Fibroblast of peridontal ligament (primary cell): ENCODE measurements around the gene RTKN.
"Not testable (repeated sequence)": the region's sequence is repeated elsewhere in the genome, so short reads cannot be mapped to it uniquely, and the experiment has no call there.

ENCODE experiments used
- DNase-seq: peaks from one replicate; pipeline ENCODE4 v3.0.0-alpha.2; 2010; ENCODE audit errors: extremely low read depth

RTKN gene

GRCh38 chr2:74441690-74442482 is at the start of gene RTKN:
Gene RTKN (minus strand): TSS chr2:74441937. CDS start chr2:74441816, 121 bp downstream.
- DNase-seq: no peak

- DNase-seq: no peak
These were observed 48.2 kb upstream of the RTKN start for GRCh38 chr2:74489906-74490305.

DNA sequence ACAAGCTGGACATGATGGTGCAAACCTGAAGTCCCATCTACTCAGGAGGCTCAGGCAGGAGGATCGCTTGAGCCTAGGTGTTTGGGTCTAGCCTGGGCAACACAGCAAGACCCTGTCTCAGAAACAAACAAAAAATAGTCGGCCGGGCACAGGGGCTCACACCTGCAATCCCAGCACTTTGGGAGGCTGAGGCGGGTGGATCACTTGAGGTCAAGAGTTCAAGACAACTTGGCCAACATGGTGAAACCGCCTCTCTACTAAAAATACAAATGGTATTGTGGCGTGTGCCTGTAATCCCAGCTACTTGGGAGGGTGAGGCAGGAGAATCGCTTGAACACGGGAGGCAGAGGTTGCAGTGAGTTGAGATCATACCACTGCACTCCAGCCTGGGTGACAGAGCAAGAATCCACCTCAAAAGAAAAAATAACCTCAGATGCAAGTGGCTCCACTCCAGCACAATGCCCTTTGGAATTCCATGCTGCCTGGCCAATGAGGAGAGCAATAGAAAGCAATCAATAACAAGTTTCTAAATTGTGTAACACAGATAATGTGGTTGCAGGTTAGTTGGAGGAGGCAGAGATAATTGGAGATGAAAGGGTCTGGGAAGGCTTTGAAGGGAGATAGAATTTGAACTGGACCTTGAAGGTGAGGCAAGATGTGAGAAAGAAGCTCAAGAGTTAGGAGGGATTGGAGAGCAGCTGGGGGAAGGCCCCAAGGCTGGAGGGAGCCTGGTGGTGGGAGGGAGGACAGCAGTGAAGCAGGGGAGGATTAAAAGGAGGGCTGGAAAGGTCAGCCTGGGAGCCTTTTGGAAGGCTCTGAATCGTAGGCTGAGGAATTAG is 47.1 kb upstream of the RTKN start:
- no peak for DNase-seq

- DNase-seq: no peak
These were observed 44.4 kb upstream of the RTKN start for GRCh38 chr2:74486141-74486540.

- DNase-seq: not testable (repeated sequence)
These were observed 42.0 kb upstream of the RTKN start for GRCh38 chr2:74483675-74484164.

- DNase-seq: peak; percentile 95
These were observed 41.3 kb upstream of the RTKN start, which contains the start of the genes CCDC142 and TTC31 for GRCh38 chr2:74482801-74483674. Gene CCDC142 (minus strand): TSS chr2:74482998. CDS start chr2:74482837, 161 bp downstream. Gene TTC31 (plus strand): TSS chr2:74483081. CDS start chr2:74483096, 15 bp downstream.

DNA sequence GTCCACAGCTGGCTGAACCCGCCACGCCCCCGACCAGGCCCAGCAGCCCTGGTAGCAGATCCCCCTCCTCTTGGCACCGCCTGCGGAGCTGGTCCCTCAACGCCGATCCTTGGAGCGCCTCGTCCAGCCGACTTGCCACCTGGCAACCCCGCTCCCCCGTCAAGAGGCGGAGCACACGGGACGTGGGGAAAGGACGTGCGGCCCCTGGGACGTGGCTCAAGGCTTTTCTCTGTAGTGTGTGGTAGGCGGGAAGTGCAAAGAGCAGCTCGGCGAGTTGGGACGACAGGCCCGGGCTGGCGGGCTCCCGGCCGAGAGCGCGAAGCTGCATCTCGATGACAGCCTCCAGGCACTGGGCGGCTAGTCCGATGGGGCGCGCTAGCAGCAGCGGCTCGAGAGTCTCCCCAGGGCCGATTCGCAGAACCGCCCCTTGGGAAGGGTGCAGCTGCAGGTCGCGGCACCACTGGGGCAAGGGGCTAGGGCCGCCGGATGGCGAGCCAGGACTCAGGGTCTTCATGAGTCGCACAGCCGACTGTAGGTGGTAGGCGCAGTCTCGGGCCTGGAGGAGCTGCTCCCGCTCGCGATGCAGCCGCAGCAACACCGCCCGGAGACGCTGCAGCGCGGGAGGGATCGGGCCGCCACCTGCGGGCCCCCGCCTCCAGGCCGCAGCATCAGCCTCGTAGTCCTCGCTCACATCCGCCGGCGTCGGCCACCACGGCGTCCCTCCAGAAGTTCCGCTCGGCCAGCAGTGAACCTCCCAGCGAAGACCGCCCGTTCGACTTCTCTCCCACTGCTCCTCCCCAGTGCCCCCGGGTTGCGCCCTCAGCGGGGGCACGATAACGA is 40.4 kb upstream of the RTKN start:
- DNase-seq: no peak

DNA sequence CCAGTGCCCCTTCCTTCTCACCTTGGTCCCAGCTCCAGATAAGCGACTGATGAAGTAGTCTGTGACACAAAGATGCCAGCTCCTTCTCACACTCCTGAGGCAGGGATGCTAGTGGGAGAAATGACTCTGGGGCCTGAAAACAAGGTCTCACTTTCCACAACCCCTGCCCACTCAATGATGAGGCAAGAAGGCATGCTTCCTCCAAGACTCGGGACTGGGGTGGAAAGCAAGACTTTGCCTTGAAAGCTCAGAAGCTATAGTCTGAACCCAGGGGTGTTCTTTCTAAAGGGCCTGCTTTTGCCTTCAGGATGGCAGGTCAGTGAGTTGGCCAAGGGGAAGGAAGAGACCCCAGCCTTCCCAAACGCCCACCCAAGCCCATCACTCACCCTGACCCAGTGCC is 39.7 kb upstream of the RTKN start:
- no peak for DNase-seq

GRCh38 chr2:74474899-74475298 is 33.2 kb upstream of the RTKN start:
- DNase-seq: no peak

DNA sequence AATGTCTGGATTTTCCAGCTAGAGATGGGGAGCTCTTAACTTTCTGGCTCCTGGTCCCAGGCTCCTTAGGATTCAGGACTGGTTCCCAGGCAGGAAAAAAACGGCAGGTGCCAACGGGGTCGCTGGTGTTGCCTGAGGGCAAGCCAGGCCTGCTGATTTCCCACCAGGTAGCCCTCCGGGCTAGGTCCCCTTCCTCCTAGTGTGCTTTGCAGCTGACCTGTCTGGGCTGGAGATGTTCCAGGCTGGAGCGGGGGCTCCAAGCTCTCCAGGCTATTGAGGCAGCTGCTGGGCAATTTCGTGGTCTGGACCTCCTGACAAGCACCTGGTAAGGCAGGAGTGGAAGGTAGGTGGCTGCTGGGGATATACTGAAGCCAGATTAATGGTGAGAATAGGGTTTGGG is 32.7 kb upstream of the RTKN start:
- no peak for DNase-seq

DNA sequence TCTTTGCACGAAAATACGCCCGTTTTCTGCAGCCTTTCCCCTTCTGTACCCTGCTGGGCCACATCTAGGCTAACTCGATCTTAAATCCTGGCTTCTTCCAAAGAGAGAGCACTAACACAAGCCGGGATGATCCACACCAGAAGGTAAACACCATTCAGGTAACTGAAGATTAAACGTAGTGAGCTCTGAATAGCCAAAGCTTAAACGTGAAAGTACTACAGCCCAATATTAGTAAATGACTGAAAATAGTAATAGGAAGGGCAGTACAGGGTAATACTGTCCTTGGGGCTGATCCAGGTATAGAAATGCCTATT is 31.2 kb upstream of the RTKN start:
- no peak for DNase-seq

GRCh38 chr2:74472086-74472944 is 30.6 kb upstream of the RTKN start, which contains the start of gene MRPL53:
Gene MRPL53 (minus strand): TSS chr2:74472680. CDS start chr2:74472660, 20 bp downstream.
- DNase-seq: peak; percentile 92

GRCh38 chr2:74471332-74472065 is 29.8 kb upstream of the RTKN start:
- DNase-seq: no peak

DNA sequence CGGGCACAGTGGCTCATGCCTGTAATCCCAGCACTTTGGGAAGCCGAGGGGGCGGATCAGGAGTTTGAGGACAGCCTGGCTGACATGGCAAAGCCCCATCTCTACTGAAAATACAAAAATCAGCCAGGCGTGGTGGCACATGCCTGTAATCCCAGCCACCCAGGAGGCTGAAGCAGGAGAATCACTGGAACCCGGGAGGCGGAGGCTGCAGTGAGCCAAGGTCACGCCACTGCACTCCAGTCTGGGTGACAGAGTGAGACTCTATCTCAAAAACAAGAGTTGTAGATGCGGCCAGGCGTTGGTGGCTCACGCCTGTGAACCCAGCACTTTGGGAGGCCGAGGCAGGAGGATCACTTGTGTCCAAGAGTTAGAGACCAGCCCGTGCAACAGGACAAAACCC is 29.0 kb upstream of the RTKN start:
- not testable (repeated sequence) for DNase-seq

GRCh38 chr2:74464406-74464805 is 22.7 kb upstream of the RTKN start:
- no peak for DNase-seq

DNA sequence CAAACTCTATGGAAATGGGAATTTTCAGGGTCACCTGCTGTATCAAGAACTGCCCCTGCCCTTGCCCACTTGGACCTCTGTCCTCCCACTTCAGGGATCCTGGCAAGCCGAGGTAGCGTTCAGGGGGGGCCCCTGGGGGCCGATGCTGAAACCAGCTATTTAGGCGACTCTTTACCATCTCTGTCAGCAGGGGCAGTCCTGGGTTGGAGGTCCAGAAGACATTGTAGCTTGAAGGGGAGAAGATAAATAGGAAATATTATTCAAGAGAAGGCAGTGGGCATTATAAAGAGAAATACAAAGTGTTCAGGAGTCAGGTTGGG is 21.0 kb upstream of the RTKN start:
- DNase-seq: no peak

DNA sequence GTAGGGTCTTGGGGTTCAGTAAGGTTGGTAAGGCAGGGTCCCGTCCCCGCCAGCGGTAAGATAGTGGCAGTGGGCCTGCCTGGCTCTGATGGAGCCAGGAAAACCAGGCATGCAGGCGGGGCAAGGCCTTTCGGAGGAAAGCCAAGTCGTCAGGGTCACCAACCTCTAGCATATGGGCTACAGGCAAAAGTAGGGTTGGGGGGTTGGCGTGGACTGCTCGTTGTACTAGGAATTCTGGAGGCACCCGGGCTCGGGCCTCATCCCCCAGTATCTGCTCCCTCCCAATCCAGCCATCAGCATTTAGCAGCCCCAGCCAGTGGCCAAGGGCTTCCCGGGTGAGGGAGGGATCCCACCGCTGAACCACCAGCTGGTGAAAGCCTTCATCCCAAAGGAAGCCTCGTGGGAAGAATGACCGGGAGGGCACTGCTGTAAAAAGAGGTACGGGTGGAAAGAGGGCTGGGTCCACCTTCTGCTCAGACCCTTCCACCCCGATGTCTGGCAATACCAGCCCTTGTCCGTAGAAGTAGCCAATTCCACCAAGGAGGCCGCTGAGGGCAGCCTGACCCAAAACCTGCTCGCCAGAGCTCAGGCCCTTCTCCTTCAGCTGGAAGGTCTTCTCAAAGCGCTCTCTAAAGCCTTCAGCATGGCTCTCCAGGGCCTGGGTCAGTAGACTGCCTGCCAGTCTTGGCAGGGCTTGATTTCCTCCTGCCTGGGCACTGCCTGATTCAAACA is 20.5 kb upstream of the RTKN start:
- no peak for DNase-seq
